GM18861 (cell line): ENCODE results near the gene TMEM86B.

Experiments used
- ATAC-seq: cut with Tn5 transposase; IDR thresholded peaks from one replicate; pipeline ENCODE4 v1.9.1; 2021; ENCODE audit not compliant: unreplicated experiment

Gene TMEM86B

GRCh38 chr19:55257461-55258420 is 29.2 kb upstream of the TMEM86B start:
- no peak for ATAC-seq

- no peak for ATAC-seq
Observed at GRCh38 chr19:55256562-55257460, 28.2 kb upstream of the TMEM86B start.

- no peak for ATAC-seq
Observed at GRCh38 chr19:55255618-55256423, 27.3 kb upstream of the TMEM86B start.

- ATAC-seq = no peak
Observed at GRCh38 chr19:55254625-55254977, 26.0 kb upstream of the TMEM86B start.

GRCh38 chr19:55253842-55254624 is 25.5 kb upstream of the TMEM86B start:
- peak; percentile 32 for ATAC-seq

GRCh38 chr19:55252760-55253663 is 24.4 kb upstream of the TMEM86B start:
- no peak for ATAC-seq

GRCh38 chr19:55251341-55252081 is 22.9 kb upstream of the TMEM86B start:
- ATAC-seq = no peak

- no peak for ATAC-seq
Observed at GRCh38 chr19:55250262-55251036, 21.9 kb upstream of the TMEM86B start.

- ATAC-seq = no peak
Observed at GRCh38 chr19:55249841-55250240, 21.3 kb upstream of the TMEM86B start.

GRCh38 chr19:55248704-55249103 is 20.1 kb upstream of the TMEM86B start:
- no peak for ATAC-seq

- no peak for ATAC-seq
Observed at GRCh38 chr19:55248166-55248675, 19.7 kb upstream of the TMEM86B start.

- ATAC-seq = no peak
Observed at GRCh38 chr19:55247621-55248099, 19.1 kb upstream of the TMEM86B start.

GRCh38 chr19:55246462-55247451 is 18.2 kb upstream of the TMEM86B start:
- no peak for ATAC-seq

- ATAC-seq = no peak
Observed at GRCh38 chr19:55245236-55245904, 16.8 kb upstream of the TMEM86B start.

- no peak for ATAC-seq
Observed at GRCh38 chr19:55244004-55244680, 15.6 kb upstream of the TMEM86B start.
